Measurements from ENCODE around the gene MT4.

Gene MT4

GRCh38 chr16:56606071-56606475 is 41.2 kb downstream of the MT4 start:
- DNase-seq = no peak

- DNase-seq = no peak
Measured at GRCh38 chr16:56606476-56607108, 41.7 kb downstream of the MT4 start.

- DNase-seq = no peak
Measured at GRCh38 chr16:56607109-56607618, 42.3 kb downstream of the MT4 start.

GRCh38 chr16:56607675-56608042 is 42.8 kb downstream of the MT4 start:
- DNase-seq = no peak

- peak; percentile 95 for DNase-seq
Measured at GRCh38 chr16:56608043-56608875, 43.4 kb downstream of the MT4 start, which contains the start of gene MT2A. MT2A (plus strand) TSS chr16:56608584; CDS start chr16:56608656, 72 bp downstream.

GRCh38 chr16:56608876-56609462 is 44.1 kb downstream of the MT4 start:
- DNase-seq = no peak

- peak; percentile 87 for DNase-seq
Measured at GRCh38 chr16:56609463-56609921, 44.6 kb downstream of the MT4 start.

- peak; percentile 82 for DNase-seq
Measured at GRCh38 chr16:56610017-56610608, 45.2 kb downstream of the MT4 start.

- no peak for DNase-seq
Measured at GRCh38 chr16:56610609-56611111, 45.8 kb downstream of the MT4 start.

- no peak for DNase-seq
Measured at GRCh38 chr16:56611281-56611833, 46.5 kb downstream of the MT4 start.

GRCh38 chr16:56613706-56614105 is 48.8 kb downstream of the MT4 start:
- DNase-seq = no peak

GRCh38 chr16:56614549-56614991 is 49.7 kb downstream of the MT4 start:
- DNase-seq = peak; percentile 86

- DNase-seq = no peak
Measured at GRCh38 chr16:56615353-56615752, 50.5 kb downstream of the MT4 start.

GRCh38 chr16:56616608-56617211 is 51.8 kb downstream of the MT4 start:
- no peak for DNase-seq

- peak; percentile 65 for DNase-seq
Measured at GRCh38 chr16:56617212-56618085, 52.6 kb downstream of the MT4 start.

- DNase-seq = no peak
Measured at GRCh38 chr16:56618138-56618537, 53.3 kb downstream of the MT4 start.
